ENCODE results near the gene TWIST2.

The TWIST2 gene

GRCh38 chr2:238903141-238903540, 55.3 kb downstream of the TWIST2 start:
- no peak for DNase-seq (ENCODE audit: low spot score)

GRCh38 chr2:238904177-238904576, 56.3 kb downstream of the TWIST2 start:
- no peak for DNase-seq (ENCODE audit: low spot score)

GRCh38 chr2:238904716-238905115, 56.8 kb downstream of the TWIST2 start:
- DNase-seq (ENCODE audit: low spot score) = no peak

GRCh38 chr2:238905224-238905623, 57.3 kb downstream of the TWIST2 start:
- DNase-seq (ENCODE audit: low spot score) = no peak

GRCh38 chr2:238905644-238906043, 57.8 kb downstream of the TWIST2 start:
- no peak for DNase-seq (ENCODE audit: low spot score)

- no peak for DNase-seq (ENCODE audit: low spot score)
Measured at GRCh38 chr2:238906254-238906935, 58.5 kb downstream of the TWIST2 start.

GRCh38 chr2:238906936-238907716, 59.2 kb downstream of the TWIST2 start:
- DNase-seq (ENCODE audit: low spot score) = no peak

- DNase-seq (ENCODE audit: low spot score) = no peak
Measured at GRCh38 chr2:238907717-238908173, 59.9 kb downstream of the TWIST2 start.

- peak; percentile 21 for DNase-seq (ENCODE audit: low spot score)
Measured at GRCh38 chr2:238908960-238909951, 61.4 kb downstream of the TWIST2 start.

GRCh38 chr2:238910751-238911351, 63.0 kb downstream of the TWIST2 start:
- DNase-seq (ENCODE audit: low spot score) = no peak

- DNase-seq (ENCODE audit: low spot score) = no peak
Measured at GRCh38 chr2:238911376-238912227, 63.7 kb downstream of the TWIST2 start.

- no peak for DNase-seq (ENCODE audit: low spot score)
Measured at GRCh38 chr2:238912228-238912915, 64.5 kb downstream of the TWIST2 start.

- no peak for DNase-seq (ENCODE audit: low spot score)
Measured at GRCh38 chr2:238912916-238913875, 65.3 kb downstream of the TWIST2 start.

GRCh38 chr2:238913931-238914647, 66.2 kb downstream of the TWIST2 start:
- DNase-seq (ENCODE audit: low spot score) = no peak

GRCh38 chr2:238914648-238915015, 66.7 kb downstream of the TWIST2 start:
- DNase-seq (ENCODE audit: low spot score) = no peak

GRCh38 chr2:238915196-238915595, 67.3 kb downstream of the TWIST2 start:
- no peak for DNase-seq (ENCODE audit: low spot score)

GRCh38 chr2:238915596-238915995, 67.7 kb downstream of the TWIST2 start:
- no peak for DNase-seq (ENCODE audit: low spot score)
